Lower leg skin (tissue), 3 donors: Measurements from ENCODE around the gene UQCR11.

ENCODE experiments used
- POLR2A ChIP-seq, 2 donors: fragments of 450-650 bp; IDR thresholded peaks; one replicate each; pipeline ENCODE4 v1.6.1; 2016 to 2017; ENCODE audit warnings: antibody characterized with exemption in 2 of 2, mild to moderate bottlenecking in 1 of 2, moderate library complexity in 1 of 2
- TF ChIP-seq, protein P1 (sequence below), 3 donors: fragments of 450-650 bp; IDR thresholded peaks; one replicate each; pipeline ENCODE4 v1.5.1; 2016; ENCODE audit warnings: antibody characterized with exemption in 3 of 3, mild to moderate bottlenecking in 3 of 3, moderate library complexity in 2 of 3

DNA sequence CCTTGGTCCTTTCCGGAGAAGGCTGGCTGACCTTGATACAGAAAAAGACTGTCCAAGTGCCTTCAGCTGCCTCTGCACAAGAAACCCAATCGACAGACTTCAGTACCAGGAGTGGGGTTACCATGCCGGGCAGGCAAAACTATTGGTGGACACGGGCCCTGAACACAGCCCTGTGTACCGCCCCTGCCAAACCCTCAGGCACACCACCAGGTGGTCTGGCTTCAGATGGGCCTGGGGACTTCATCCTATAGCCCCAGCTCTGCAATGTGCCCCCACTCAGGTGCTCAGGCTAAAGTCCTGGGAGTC is 29.6 kb upstream of the UQCR11 start:
- TF ChIP-seq, protein P1, sequence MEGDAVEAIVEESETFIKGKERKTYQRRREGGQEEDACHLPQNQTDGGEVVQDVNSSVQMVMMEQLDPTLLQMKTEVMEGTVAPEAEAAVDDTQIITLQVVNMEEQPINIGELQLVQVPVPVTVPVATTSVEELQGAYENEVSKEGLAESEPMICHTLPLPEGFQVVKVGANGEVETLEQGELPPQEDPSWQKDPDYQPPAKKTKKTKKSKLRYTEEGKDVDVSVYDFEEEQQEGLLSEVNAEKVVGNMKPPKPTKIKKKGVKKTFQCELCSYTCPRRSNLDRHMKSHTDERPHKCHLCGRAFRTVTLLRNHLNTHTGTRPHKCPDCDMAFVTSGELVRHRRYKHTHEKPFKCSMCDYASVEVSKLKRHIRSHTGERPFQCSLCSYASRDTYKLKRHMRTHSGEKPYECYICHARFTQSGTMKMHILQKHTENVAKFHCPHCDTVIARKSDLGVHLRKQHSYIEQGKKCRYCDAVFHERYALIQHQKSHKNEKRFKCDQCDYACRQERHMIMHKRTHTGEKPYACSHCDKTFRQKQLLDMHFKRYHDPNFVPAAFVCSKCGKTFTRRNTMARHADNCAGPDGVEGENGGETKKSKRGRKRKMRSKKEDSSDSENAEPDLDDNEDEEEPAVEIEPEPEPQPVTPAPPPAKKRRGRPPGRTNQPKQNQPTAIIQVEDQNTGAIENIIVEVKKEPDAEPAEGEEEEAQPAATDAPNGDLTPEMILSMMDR (IDR thresholded peaks at IDR 0.05): no peak
- no peak for TF ChIP-seq POLR2A (IDR thresholded peaks at IDR 0.05)
